Motor neuron (in vitro differentiated cells): ENCODE data around the gene TPP2. TPM values are rescaled to one million over a fixed set of nuclear protein-coding genes. Genes with fewer than 3 reads are reported as not detected.

Experiments
- ATAC-seq, 8 experiments: fragments of 200-7000 bp; cut with Tn5 transposase; replicated peaks in 6 of 8; 2 replicates each; pipeline ENCODE4 v1.8.0; 2021; ENCODE audit warnings: mild to moderate bottlenecking in 8 of 8, moderate library complexity in 8 of 8
- H3K27ac ChIP-seq, 2 donors: fragments of 250-450 bp; sonication (Bioruptor Pico); 2 replicates each; pipeline ENCODE4 v1.9.0; 2021; ENCODE audit warnings: antibody characterized with exemption in 2 of 2, mild to moderate bottlenecking in 2 of 2, moderate library complexity in 1 of 2
- H3K4me1 ChIP-seq, 2 donors: fragments of 250-450 bp; sonication (Bioruptor Pico); replicated peaks in 1 of 2; 2 replicates each; pipeline ENCODE4 v1.6.1; 2021; ENCODE audit warnings: antibody characterized with exemption in 2 of 2, mild to moderate bottlenecking in 2 of 2, moderate library complexity in 1 of 2
- H3K4me3 ChIP-seq, 5 donors: fragments of 250-450 bp; sonication (Bioruptor Pico); 2 replicates each; pipeline ENCODE4 v1.9.0; 2021; ENCODE audit warnings: antibody characterized with exemption in 5 of 5, mild to moderate bottlenecking in 5 of 5, moderate library complexity in 4 of 5
- WGBS, 10 experiments: fragments of 450-650 bp; shearing (Covaris generic); methylation state at CpG; one replicate each; pipeline ENCODE4 v1.0.0; 2022; 5-methylcytosine and 5-hydroxymethylcytosine counted together
- in situ Hi-C, 9 experiments: fragments of 400-800 bp; cut with MboI; loops; one replicate each; pipeline ENCODE4 v1.15.0; 2021; ENCODE audit warnings: low sequenced_read_pairs in 9 of 9, low pct_unique_long_range_greater_than_20kb in 2 of 9; ENCODE audit not compliant: unreplicated experiment in 9 of 9
- total RNA-seq, 8 experiments: library from RNA; unstranded; fragments of 300-600 nt; gene quantifications; 2 replicates each; pipeline versions ENCODE4 v1.2.3 to v1.2.4, GENCODE V29; 2022

TPP2 gene
- 10 to 100 TPM; 22.0 to 70.8 (median 38.0) TPM for total RNA-seq

DNA sequence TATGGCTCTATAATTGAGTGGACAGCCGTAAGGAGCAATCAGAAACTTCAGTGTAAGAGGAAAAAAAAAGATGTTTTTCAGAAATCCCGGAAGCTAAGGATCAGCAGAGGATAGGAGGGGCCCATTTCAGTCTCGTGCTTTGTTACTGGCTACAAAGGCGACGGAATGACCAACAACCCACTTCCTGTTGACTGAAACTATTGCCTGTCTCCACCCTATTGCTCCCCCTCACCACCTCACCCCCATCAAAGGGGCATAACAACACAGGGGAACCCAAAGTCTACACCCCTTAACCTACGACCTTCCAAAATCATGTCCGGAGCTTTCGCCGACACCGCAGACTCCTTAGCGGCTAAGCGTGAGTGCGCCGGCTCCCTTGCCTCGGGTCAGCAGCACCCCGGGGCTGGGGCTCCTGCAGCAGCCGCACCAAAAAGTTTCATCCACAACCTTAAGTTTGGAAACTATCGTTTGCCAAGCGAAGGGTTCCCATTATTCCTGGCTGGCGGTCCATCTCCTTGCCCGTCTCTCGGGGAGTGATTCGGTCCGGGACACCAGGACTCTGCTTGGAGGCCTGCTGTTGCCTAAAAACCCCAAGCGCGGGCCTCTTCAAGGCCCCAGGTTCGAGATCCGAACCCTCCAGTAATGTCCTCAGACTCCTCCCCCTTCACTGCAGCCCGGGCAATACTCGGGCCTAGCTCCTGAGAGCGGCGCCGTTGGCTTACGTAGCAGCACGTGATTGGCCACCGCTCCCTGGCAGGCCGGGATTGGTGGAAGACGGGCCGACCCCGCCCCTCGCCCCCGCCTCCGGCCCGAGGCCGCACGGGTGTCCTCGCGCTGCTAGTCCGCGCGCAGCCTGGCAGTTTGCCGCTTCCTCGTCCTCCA lies at the start of gene TPP2:
TPP2 (plus strand) TSS at position 840 of the 882 bp plus-strand sequence. CDS start 53 bp downstream, outside the sequence.
- peak; percentile 84 to 92 (median 92) for ATAC-seq
- Histone ChIP-seq H3K4me3 (peak within 1 kb of the TSS; percentile 65 to 99 (median 88)), H3K4me1 (peaks cover 16 to 19% of the 10 kb centered on the region in 2 donors), H3K27ac (peak within 1 kb of the TSS; percentile 81 to 88)
- in situ Hi-C loops = loop anchor here in 8 of 9 experiments (25.0 kb wide), 1 partner anchor 241 kb away; the partner anchor contains the start of gene ERCC5 (in 8 of the 8)
- WGBS, 10 experiments = 0 to 4% (median 0%) methylated on average over 1 to 9 of the region's 53 CpGs; no CpG with 5 or more reads in 2 of the 10 experiments

DNA sequence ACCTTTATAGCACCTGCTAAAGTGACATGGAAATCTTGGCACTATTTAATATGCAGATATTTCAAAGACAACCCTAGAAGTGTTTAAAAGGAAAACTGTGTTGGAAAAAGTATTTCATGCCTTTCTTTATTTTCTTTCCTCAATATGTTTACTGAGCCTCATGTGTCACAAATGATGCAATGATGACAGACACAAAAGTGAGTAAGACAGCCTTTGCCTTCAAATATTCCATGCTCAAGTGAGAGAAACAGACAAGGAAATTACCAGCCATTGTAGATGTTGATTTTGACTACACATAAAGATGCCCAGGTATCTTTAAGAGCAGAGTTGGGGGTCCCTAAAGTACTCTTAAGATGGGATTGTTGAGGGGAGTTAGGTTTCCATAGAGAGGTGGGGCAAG lies 48.0 kb upstream of the TPP2 start:
- in situ Hi-C loops = no loop called here
- H3K4me1 ChIP-seq = no peaks in the 10 kb centered on the region
- no peak for ATAC-seq
- H3K4me3 ChIP-seq = no peak overlapping the region
- no peak overlapping the region for H3K27ac ChIP-seq

DNA sequence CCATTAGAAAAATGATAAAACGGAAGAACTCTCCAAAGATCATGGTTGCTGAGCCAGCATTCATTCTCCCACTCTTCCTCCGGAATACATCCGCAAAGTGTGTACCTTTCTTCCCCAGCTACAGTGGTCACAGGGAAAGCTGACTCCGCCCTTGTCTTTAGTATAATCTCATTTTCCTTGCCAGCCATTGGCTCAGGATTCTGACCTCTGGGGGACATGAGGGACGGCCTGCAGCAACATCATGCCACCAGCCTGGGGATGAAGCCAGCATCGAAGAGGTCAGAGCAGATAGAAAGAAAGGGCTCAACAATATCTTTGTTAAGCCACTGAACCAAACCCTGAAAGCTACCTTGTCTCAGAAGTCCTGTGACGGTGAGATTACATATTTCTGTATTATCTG lies 46.3 kb upstream of the TPP2 start:
- in situ Hi-C loops = loop anchor here in 5 of 9 experiments (10.0 to 25.0 kb wide), 3 partner anchors 606 to 763 kb away; no protein-coding TSS in a partner anchor
- ATAC-seq = no peak
- WGBS, 10 experiments = 44 to 100% (median 93%) methylated on average over 1 to 5 of the region's 7 CpGs
- Histone ChIP-seq H3K4me3 (no peak overlapping the region), H3K27ac (no peak overlapping the region), H3K4me1 (no peaks in the 10 kb centered on the region)

DNA sequence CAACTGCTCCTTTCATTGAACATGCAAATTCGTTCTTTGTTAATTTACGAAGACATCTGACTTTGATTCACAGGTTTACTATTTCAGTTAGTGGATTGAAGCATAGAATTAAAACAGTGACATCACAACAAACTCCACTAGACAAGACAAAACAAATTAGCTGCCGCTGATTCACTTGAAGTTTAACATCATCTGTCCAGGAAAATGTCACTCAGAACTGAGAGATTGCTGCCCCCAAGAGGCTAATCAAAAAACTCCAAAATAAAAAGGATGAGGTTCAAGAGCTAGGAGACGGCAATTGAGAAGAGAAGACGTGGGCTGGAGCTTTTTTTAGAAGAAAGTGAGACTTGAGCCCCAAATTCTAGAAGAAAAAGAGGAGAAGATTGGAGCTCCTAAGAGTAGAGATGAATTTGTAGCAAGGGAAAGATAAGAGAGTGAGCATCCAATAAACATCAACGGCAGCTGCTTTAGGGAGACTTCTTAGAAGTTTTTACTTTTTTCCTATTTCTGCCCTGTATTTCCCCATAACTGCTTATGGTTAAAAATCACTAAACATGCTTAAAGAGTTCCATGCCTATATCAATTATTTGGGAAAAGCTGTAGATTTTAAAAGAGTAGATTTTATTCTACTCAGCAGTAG lies 40.8 kb upstream of the TPP2 start:
- in situ Hi-C loops = loop anchor here in 5 of 9 experiments (10.0 to 25.0 kb wide), 3 partner anchors 611 to 769 kb away; no protein-coding TSS in a partner anchor
- WGBS, 10 experiments = 4 to 81% (median 41%) methylated on average over 2 to 6 of the region's 6 CpGs; no CpG with 5 or more reads in 1 of the 10 experiments
- peak in 3 of 8 experiments; percentile 77 to 85 (median 77) for ATAC-seq

DNA sequence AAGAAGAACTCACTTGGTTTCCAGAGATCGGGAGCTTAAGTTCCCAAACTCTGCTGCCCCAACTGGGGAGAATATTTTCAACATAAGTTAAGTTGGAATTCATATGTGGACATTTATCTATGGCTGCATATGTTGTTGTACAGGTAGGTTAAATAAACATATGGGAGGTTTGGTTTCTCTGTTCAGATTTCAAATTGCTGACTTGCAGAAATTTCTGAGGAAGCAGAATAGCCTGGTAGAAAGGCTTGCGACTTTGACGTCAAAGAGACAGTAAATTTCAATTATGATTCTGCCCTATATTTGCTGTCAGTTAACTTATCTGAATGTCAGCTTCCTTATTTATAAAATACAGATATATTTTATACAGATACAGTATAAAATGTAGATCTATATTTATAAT lies 40.0 kb upstream of the TPP2 start:
- in situ Hi-C loops = loop anchor here in 5 of 9 experiments (10.0 to 25.0 kb wide), 3 partner anchors 612 to 770 kb away; no protein-coding TSS in a partner anchor
- WGBS, 10 experiments = 29 to 100% (median 92%) methylated on average over 1 to 3 of the region's 3 CpGs; no CpG with 5 or more reads in 3 of the 10 experiments

More for the DNA sequence above, 40.8 kb upstream of the TPP2 start:
- H3K27ac ChIP-seq = no peak overlapping the region
- no peak overlapping the region for H3K4me3 ChIP-seq
- no peaks in the 10 kb centered on the region for H3K4me1 ChIP-seq

DNA sequence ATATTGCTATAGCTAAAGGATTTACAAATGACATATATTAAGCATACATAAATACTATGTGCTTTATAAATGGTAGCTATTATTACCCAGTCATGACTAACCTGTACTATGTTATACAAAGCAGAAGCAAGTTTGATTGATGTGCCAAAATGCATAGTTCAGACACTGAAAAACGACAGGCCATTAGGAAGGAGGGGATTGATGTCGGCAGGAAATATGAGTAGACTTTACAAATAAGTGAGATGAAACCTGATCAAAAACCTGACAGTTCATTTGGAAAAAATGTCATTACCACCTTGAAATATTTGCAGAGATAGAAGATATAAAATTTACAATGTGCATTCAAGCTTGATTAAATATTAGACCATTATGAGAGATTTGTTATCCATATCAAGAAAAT lies 38.8 kb upstream of the TPP2 start:
- Histone ChIP-seq H3K27ac (no peak overlapping the region), H3K4me3 (no peak overlapping the region), H3K4me1 (no peaks in the 10 kb centered on the region)
- ATAC-seq = no peak
- WGBS, 10 experiments = 0 to 100% (median 57%) methylated on average over 1 to 2 of the region's 2 CpGs
- in situ Hi-C loops = loop anchor here in 5 of 9 experiments (10.0 to 25.0 kb wide), 3 partner anchors 613 to 771 kb away; no protein-coding TSS in a partner anchor

More for the DNA sequence above, 40.0 kb upstream of the TPP2 start:
- ATAC-seq = no peak
- Histone ChIP-seq H3K27ac (no peak overlapping the region), H3K4me1 (no peaks in the 10 kb centered on the region), H3K4me3 (no peak overlapping the region)

DNA sequence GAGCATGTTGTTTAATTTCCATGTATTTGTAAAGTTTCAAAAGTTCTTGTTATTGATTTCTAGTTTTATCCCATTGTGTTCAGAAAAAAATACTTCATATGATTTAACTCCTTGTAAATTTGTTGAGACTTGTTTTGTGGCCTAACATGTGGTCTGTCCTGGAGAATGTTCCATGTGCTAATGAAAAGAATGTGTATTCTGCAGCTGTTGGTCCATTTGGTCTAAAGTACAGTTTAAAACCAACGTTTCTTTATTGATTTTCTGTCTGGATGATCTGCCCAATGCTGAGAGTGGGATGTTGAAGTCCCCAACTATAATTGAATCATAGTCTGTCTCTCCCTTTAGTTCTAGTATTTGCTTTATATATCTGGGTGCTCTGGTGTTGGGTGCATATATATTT lies 34.9 kb upstream of the TPP2 start:
- in situ Hi-C loops = loop anchor here in 4 of 9 experiments (25.0 kb wide), 2 partner anchors 625 to 775 kb away; no protein-coding TSS in a partner anchor
- no peak for ATAC-seq
- no peak overlapping the region for H3K4me3 ChIP-seq
- no peaks in the 10 kb centered on the region for H3K4me1 ChIP-seq
- H3K27ac ChIP-seq = no peak overlapping the region
- WGBS, 10 experiments = 0 to 78% (median 29%) methylated on average over 1 of the region's 1 CpG; no CpG with 5 or more reads in 1 of the 10 experiments

DNA sequence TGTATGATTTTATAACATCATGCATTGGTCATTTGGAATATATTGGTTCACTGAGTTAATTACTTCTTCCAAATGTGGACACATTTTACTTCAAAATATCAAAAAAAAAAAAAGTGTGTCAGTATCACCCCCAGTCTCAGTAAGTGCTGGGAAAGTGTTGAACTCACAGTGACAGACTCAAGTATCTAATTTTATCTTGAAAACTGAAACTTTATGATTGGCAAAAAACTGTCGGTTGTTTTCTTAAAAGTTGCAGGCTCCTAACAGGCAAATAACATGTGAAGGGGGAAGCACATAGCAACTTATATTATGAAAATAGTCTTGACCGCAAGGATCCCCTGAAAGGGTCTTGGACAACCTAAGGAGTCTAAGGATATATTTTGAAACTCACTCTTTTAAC lies 33.5 kb upstream of the TPP2 start:
- in situ Hi-C loops = loop anchor here in 4 of 9 experiments (25.0 kb wide), 2 partner anchors 626 to 776 kb away; no protein-coding TSS in a partner anchor
- 21 to 100% (median 92%) methylated on average over 1 to 2 of the region's 2 CpGs; no CpG with 5 or more reads in 1 of the 10 experiments for WGBS, 10 experiments
- H3K4me3 ChIP-seq = no peak overlapping the region
- H3K27ac ChIP-seq = no peak overlapping the region
- H3K4me1 ChIP-seq = no peaks in the 10 kb centered on the region
- ATAC-seq = no peak

DNA sequence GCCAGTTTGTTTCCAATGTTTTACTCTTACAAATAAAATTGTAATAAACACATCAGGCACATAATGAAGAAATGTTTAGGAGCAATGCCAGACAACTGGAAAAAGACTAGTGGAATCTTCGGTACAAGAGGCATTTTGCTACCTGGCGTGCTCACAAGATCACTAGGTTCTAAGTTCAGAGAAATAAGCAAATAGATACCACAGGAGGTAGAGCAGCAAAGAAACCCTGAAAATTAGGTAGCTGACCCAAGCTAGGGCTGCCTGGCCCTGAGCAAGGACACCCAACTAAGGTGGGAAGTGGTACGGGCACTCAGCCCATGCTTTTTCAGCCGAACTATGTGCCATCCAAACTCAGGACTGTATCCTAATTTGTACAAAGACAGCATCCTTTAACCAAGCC lies 32.2 kb upstream of the TPP2 start:
- in situ Hi-C loops = loop anchor here in 4 of 9 experiments (25.0 kb wide), 2 partner anchors 627 to 777 kb away; no protein-coding TSS in a partner anchor
- WGBS, 10 experiments = 17 to 100% (median 87%) methylated on average over 1 to 4 of the region's 4 CpGs
- no peaks in the 10 kb centered on the region for H3K4me1 ChIP-seq
- ATAC-seq = no peak
- no peak overlapping the region for H3K27ac ChIP-seq
- no peak overlapping the region for H3K4me3 ChIP-seq

DNA sequence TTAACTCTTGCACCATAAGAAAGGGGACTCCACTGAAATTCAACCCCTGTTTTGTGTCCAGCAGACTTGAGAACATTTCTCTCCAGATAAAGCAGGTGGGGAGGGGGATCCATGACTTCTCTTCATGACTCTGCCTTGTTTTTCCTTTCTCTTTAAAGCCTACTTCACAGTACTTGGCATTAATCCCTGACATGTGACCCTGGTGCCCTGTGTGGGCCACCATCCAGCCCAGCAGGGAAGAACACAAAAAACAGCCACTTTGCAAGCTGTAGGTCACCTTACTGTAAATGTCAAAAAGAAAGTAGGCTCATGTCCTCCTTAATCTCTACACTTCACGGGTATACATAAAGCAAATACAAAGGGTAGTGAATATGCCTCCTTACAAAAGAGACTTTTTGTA lies 30.3 kb upstream of the TPP2 start:
- ATAC-seq = no peak
- Histone ChIP-seq H3K4me3 (no peak overlapping the region), H3K27ac (no peak overlapping the region), H3K4me1 (no peaks in the 10 kb centered on the region)
- in situ Hi-C loops = loop anchor here in 4 of 9 experiments (25.0 kb wide), 2 partner anchors 629 to 779 kb away; no protein-coding TSS in a partner anchor
- 0 to 100% (median 60%) methylated on average over 1 of the region's 1 CpG; no CpG with 5 or more reads in 4 of the 10 experiments for WGBS, 10 experiments

DNA sequence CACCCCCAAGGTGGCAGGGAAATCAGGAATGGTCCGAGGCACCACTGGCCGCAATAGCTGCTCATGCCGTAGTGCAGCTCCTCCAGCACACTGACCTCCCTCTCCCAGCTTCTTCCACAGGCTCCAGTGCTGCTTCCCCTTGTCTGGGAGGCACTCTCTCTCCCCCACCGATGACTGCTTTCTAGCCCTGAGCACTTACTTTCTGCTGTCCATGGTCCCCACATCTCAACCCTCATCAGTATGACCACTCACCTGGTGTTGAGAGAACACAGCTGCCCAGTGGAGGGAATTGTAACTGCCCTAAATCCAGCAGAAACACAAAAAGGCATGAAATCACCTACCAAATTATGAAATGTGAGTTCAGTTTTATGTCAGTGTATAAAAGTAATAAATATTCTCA lies 28.9 kb upstream of the TPP2 start:
- 0 to 100% (median 79%) methylated on average over 1 to 4 of the region's 4 CpGs; no CpG with 5 or more reads in 5 of the 10 experiments for WGBS, 10 experiments
- ATAC-seq = no peak
- no peak overlapping the region for H3K4me3 ChIP-seq
- in situ Hi-C loops = loop anchor here in 4 of 9 experiments (25.0 kb wide), 2 partner anchors 631 to 781 kb away; no protein-coding TSS in a partner anchor
- no peak overlapping the region for H3K27ac ChIP-seq
- no peaks in the 10 kb centered on the region for H3K4me1 ChIP-seq

DNA sequence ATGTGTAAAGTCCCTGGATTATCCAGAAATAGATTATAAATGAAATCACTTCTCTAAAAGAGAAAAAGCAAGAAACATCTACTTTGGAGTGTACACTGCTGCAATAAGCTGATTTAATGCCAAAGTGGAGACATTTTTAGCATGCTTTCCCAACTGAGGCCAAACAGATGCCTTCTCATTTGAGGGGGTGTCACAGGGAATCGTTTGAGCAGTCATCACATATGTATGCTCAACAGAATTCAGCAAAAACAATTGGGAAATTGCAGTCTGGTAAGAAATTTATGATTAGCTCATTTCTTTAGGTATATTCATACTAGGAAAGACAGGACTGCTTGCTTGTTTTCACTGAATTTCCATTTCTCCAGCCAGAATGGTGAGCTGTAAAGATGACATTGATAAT lies 27.3 kb upstream of the TPP2 start:
- H3K27ac ChIP-seq = no peak overlapping the region
- ATAC-seq = no peak

More for the DNA sequence above, 27.3 kb upstream of the TPP2 start:
- Histone ChIP-seq H3K4me1 (no peaks in the 10 kb centered on the region), H3K4me3 (no peak overlapping the region)
- 0 to 67% (median 20%) methylated on average over 1 of the region's 1 CpG; no CpG with 5 or more reads in 3 of the 10 experiments for WGBS, 10 experiments
- in situ Hi-C loops = loop anchor here in 4 of 9 experiments (25.0 kb wide), 2 partner anchors 632 to 782 kb away; no protein-coding TSS in a partner anchor
